ENCODE measurements around the gene BZW2.

Gene BZW2

DNA sequence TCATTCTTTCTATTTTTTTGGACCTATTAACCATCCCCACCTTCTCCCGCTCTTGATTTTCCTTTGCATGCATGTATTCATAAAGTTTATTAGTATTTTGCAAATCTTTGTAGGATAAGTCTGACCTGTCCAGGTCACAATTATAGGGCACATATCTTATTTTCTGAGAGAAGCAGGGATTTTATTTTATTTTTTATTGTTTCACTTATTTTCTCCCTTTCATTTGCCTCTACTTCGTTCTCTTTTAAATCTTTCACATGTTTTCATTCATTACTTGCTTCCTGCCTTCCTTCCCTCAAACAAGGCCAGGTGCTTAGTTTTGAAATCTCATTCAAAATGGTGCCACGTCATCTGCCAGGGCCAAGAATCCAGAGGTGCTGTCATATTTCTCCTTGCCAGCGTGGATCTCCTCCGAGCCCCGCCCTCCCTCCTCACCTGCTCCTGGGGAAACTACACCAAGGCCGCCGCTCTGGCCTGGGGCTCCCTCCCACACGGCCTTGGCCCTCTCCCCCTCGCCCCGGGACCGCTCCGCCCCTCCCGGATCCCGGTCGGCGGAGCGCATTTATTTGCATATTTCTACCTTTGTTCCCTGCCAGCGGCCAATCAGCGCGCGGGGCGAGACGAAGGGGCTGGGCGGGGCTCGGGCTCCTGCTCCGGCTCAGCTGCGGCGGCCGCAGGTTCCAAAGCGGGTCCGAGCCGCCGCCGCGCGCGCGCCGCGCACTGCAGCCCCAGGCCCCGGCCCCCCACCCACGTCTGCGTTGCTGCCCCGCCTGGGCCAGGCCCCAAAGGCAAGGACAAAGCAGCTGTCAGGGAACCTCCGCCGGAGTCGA is 107.3 kb downstream of the BZW2 start, which contains the start of gene TSPAN13:
Gene TSPAN13 (plus strand): TSS at position 654 of the 830 bp plus-strand sequence. CDS start 213 bp downstream, outside the sequence.
- DNase-seq: peak; percentile 81

DNA sequence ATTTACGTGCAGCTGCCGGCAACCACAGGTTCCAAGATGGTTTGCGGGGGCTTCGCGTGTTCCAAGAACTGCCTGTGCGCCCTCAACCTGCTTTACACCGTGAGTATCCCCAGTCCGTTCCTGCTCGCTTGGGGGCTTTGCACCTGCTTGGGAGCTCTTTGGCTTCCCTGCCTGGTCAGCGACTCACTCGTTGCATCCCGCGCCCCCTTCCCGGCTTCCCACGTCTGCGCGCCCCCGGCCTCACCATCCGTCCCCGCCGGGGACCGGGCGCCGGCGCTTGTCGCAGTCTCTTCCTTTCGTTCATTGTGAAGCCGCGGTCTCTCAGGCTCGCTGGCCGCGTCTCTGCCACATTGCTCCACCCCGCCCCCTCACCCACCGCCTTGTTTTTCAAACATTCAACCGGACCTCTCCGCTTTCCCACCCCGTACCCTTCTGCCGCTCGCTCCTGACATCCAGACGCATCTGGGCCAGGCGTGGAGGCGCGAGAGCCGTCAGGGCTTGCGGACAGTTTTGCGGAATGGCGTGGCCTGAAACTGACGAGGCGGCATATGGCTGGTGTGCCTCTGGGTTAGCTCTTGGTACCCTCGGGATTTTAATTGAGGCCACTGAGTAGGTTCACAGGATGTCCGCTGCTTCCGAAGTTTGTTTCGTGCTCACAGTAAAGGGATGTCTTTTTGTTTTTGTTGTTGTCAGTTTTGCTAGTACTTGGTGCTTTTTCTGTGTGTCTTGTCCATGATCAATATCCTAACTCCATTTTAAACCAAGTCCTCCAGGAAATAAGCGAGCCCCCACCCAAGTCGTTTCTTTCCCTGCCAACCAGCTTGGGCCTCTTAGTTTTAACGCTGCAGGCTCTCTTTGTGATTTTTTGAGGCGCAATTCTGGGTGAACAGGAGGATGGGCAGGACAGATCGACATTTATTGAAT is 108.2 kb downstream of the BZW2 start:
- peak; percentile 86 for DNase-seq

DNA sequence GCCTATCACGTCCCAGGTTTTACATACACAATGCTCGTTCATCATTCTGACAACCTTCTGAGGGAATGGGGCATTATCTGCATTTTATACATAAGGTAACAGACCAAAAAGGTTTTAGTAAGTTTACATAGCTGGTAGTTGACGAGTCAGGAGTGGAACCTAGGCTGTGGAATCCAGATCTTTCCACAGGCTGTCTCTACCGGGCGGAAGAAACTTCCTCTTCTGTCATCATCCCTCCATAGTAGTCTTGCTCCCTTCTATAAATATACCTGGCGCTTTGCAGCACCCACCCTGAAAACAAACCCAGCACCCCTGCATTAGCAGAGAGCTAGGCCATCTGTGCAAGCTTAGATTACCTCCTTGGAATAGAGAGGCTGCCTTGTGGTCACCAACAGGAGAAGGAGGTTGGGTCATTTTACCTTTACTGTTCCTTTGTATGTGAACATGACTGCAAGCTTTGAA is 108.9 kb downstream of the BZW2 start:
- DNase-seq: no peak

DNA sequence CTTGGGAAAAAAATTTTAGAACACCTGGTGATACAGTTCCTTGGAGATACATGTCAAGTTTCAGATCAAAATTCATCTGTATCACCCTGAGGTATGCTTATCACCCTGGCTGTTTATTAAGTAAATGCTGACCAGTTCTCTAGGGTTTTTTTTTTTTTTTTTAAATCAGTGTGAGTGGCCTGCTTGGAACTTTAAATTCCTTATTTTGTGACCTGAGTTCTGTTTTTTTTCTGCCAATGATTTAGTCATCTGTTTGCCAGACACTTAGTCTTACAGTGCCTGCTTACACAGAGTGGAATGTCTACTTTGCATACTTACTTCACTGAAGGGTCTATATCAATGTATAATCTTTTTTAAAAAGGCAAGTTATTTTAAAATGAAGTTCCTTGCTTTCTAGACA is 109.4 kb downstream of the BZW2 start:
- DNase-seq: no peak
